Germinal center (tissue), 1 donor: ENCODE data around the gene CAB39L.

ENCODE experiments used
- DNase-seq: peaks from one replicate; pipeline ENCODE4 v3.0.0; 2012; ENCODE audit warnings: mixed read lengths, low spot score

CAB39L gene

DNA sequence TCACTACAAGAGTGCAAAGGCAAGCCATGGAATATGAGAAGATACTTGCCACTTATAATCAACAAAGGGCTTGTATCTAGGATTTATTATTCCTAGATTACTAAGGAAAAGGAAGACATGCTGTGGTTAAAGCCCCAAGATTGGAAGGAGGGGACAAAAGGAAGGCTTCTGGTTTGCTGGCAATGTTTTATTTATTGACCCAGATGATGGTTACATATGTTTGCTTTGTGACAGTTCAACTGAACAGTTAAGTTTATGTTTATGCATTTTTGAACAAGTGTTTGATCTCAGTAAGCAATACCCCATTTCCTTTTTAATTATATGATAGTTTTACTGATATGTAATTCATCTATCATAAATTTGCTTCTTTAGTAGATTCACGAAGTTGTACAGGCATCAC, 155.9 kb downstream of the CAB39L start:
- DNase-seq = no peak

DNA sequence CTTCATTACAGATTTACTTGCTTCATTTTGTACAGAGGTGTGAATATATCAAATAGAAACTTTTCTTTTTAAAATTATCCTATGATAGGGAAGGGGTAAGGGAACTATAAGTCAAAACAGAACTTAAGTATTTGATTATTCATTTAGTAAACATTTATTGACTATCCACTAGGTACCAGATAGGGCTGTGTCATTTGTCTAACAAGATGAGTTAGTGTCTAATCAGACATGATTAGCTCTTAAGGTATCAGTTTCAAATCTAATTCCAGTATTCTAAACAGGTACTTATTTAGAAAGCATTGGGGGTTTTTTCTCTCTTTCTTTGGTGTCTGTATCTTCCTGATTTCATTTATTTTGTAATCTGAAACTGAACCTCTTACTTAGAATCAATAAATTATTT, 164.0 kb downstream of the CAB39L start:
- no peak for DNase-seq

DNA sequence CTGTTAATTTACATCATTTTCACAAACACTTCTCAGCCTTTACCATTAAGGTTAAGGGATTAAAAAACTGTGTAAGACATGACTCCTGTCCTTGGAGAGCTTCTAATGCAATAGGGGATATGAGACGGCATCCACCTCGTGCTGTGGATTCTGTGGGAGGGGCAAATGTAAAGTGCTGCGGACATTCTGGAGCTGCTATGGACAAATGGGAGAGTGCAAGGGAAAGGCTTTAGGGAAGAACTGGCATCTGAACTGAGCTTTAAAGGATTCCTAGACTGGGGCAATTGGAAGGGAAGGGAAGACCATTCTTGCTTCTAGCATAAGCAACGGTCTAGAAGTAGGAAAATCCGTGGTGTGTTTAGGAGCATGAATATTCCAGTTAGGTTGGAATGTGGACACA, 164.8 kb downstream of the CAB39L start:
- DNase-seq = no peak

DNA sequence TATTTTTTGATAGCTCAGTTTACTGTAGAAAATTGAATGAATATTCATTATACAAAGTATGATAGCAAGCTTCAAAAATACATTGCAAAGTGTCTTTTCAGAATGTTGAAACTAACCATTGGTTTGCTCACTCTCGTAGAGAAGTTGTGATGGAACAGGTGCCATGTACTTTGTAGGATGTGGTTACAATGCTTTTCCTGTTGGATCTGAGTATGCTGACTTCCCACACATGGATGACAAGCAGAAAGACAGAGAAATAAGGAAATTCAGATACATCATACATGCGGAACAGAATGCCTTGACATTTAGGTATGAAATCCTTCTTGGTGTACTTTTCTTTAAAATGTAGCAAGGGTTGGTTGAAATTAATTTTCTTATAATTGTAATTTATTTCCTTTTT, 165.7 kb downstream of the CAB39L start:
- no peak for DNase-seq

DNA sequence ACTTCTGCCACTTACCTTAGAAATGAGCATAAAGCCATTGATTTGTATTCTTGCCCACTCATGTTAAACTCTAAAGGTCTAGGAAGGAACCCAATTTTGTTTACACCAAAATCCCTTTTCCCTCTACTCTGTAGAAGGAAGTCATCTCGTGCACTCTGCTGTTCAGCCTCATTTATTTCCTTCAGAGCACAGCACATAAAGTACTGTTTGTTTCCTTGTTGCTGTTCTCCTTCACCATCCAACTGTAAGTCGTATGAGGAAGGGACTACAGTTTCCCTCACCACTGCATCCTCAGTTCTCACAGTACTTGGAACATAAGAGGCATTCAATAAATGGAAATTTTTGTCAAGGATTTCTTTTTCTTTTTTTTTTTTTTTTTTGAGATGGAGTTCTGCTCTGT, 171.6 kb downstream of the CAB39L start:
- DNase-seq = no peak

DNA sequence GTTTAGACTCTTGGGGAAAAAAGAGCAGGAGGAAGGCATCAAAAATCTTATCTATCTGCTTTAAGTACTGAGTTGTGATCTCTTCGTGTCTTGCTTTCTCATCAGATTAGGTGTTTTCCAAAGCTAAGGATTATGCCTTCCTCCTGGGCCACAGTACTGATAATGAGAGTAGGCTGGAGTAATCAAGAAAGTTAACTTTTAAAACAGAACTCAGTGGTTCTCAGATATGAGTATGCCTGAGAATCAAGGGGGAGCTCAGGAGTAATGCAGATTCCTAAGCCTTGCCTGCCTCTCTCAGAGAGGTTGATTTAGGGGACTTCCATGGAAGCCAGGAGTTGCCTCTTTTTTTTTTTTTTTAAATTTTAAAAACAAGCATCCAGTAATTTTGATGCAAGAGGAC, 172.6 kb downstream of the CAB39L start:
- DNase-seq = no peak

DNA sequence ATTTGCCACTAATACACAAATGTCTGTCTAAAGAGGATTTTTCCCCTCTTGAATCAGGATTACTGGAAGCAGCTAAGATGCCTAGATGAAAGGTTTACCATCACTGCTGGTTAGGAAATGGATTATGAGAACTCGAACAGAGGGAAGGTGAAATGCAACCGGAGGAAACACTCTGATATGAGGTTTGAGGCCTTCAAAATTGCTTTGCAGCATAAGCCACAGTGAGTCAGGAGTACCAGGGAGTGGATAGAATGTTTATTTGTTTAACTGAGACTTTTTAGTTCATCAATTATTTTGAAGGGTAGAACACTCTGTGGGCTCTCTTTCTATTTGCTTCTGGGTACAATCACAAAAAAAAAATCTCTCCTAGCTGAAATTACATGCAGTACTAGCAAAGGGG, 178.0 kb downstream of the CAB39L start:
- DNase-seq = no peak

DNA sequence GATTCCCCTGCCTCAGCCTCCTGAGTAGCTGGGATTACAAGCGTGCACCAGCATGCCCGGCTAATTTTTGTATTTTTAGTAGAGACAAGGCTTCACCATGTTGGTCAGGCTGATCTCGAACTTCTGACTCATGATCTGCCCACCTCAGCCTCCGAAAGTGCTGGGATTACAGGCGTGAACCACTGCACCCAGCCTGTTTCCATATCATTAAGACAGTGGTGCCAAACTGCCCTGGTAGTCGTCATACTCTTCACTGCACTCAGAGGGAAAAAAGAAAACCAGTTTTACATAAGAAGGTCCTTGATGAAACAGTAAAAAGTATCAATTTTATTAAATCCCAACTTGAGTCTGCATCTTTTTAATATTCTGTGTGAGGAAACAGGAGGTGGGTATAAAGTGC, 181.2 kb downstream of the CAB39L start:
- no peak for DNase-seq

DNA sequence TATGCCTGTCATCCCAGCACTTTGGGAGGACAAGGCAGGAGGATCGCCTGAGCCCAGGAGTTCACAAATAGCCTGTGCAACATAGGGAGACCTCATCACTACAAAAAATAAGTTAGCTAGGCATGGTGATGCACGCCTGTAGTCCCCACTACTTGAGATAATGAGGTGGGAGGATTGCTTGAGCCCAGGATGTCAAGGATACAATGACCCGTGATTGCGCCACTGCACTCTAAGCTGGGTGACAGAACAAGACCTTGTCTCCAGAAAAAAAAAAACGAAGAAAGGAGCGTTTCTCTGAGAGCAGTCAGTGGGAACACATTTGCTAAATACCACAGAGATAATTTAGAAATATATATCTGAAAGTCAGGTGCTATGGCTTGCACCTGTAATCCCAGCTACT, 184.3 kb downstream of the CAB39L start:
- no peak for DNase-seq
